Activated CD4-positive, alpha-beta T cell treated with anti-CD3 and anti-CD28 coated beads, Interleukin-2, amount 50 U/mL, for 48 hours (primary cell): ENCODE data around the gene SLC5A10.
A peak's percentile ranks its signal among the peaks of the same experiment; 100 is the strongest.

Source experiments
- DNase-seq, 2 experiments: peaks; one replicate each; pipeline ENCODE4 v3.0.0-alpha.2; 2020

SLC5A10 gene

DNA sequence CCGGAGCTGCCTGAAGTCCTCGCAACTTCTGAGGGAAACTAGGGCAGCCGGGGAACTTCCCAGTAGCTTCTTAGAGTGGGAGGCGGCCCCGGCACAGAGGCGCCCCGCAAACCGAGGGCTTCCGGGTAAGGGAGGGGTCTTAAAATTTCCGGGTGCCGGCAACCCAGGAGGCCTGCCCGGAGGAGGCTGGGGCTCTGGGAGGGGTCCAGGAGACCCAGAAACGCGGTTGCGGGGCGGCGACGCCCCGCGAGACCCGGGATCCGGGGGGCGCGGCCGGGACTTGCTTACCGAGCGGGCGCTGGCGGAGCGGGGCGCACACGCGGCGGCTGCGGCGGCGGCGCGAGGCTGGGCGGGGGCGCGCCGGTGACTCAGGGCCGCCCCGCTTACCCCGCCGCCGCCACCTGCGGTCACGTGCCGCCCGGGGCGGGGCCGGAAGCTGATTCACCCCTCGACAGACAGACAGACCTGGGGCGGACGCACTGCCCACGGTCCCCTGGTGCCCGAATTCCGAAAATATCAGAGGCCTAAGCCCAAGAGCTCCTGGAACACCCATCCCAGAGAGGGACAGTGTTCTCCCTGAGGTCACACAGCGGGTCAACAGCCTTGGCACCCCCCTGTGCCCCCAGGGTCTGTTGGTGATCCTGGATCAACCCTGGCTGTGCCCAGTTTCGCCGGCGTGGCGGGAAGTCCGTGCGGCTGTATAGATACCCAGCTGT lies 52.6 kb downstream of the SLC5A10 start, which contains the start of gene FAM83G:
TSS of gene FAM83G (minus strand) at position 344 of the 716 bp plus-strand sequence. CDS start 723 bp downstream, outside the sequence.
- DNase-seq = peak; percentile 91 to 93

DNA sequence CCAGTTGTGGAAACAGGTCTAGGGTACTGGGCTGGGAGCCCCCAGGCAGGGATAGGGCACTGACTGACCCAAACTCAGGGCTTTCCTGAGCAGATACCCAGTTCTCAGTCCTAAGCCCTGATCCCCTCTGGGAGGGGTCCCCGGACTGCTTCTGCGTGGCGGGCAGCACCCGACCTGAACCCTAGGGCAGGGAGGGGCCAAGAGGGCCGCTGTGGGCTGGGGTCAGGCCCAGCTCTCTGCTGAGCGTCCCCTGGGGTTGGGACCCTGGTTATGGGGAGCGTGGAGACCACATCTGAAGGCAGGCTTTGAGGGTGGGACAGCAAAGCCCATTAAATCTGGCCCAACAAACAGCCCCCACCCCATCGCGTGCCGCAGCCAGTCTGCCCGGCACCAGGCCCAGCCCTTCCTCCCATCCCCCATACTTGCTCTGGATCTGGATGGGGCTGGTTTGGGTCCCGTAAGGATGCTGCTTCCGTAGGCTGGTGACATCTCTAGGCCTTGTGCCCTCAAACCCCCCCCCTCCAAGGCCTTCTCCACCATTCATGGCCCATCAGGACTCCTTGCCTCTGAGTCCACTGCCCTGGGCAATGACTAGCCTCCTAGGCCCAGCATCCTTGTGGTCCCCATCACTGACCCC lies 53.3 kb downstream of the SLC5A10 start:
- DNase-seq = no peak

DNA sequence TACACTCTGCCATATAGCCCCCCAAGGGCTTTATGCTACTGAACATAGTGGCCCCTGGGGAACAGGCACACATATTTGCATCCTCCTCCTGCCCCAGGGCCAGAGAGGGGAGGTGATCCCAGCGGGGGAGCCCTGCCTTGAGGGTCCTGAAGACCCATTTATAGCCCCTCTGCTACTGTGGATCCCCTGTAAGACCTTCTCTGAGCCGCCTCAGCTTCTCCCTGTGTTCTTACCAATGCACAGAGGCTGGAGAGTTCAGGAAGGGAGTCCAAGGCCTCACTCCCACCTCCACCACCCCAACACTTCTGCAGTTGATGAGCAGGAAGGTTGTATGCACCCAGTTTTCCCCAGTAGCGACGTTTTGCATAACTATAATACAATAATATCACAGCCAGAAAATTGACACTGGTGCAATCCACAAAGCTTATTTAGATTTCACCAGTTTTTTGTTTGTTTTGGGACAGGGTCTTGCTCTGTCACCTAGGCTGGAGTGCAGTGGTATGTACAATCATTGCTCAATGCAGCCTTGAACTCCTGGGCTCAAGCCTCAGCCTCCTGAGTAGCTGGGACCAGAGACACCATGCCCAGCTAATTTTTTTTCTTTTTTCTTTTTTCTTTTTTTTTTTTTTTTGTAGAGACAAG lies 53.9 kb downstream of the SLC5A10 start:
- no peak for DNase-seq

DNA sequence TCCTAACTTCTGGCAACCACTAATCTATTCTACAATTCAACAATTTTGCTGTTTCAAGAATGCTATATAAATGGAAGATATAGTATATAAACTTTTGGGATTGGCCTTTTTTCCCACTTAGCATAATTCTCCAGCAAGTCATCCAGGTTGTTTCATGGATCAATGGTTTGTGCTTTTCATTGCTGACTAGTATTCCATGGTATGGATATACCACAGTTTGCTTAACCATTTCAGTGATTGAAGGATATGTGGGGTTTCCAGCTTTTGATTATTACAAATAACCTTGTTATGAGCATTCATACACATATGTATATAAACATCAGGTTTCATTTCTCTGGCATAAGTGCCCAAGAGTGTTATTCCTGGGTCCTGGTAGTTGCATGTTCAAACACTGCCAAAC lies 54.7 kb downstream of the SLC5A10 start:
- DNase-seq = no peak

DNA sequence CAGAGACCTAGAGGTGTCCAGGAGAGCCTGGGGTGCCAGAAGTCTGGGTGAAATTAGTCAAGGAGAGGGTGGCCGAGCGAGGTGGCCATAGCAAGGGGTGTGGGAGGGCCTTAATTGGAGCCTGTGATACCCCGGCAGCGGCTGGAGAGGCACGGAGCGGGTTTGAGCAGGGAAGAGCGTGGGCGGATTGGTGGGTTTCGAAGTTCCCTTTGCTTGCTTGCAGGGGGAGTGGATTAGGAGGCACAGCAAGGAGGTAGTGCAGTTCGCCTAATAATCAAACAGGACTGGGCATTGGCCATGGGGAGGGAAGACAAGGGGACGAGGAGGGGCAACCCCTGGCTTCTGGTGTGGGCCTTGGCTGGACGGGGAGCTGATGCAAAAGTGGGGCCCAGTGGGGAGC lies 58.0 kb downstream of the SLC5A10 start:
- no peak for DNase-seq

DNA sequence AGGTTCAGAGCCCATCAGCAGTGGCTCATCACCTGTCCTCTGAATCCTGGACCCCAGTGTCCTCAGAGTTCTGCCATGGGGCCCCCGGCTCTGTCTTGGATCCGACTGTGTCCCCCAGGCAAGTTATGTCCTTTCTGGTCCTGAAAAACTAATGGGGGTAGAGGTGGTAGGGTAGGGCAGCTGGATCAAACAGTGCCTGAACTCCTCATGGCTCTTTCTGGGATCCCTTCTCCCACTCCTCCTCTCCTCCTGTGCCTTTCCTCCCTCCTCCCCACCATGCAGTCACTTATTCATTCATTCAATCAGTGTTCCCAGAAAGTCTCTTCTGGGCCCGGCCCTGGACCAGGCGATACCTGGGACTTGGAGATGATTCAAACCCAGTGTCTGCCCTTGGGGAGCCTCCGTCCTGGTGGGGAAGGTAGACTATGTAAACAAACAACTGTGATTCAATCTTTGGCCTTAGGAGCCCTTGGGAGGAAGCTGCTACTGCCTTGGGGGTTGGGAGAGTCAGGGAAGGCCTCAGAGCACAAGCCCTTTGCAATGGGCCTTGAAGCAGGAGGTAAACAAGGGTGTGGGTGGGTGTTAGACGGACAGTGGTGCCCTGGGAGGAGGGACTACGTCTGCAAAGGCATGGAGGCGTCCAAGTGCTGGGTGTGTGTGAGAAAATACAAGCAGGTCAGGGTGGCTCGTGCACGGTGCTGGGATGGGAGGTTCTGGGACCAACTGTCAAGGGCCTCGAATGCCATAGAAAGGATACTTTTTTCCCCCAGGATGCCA lies 59.0 kb downstream of the SLC5A10 start:
- DNase-seq = no peak

DNA sequence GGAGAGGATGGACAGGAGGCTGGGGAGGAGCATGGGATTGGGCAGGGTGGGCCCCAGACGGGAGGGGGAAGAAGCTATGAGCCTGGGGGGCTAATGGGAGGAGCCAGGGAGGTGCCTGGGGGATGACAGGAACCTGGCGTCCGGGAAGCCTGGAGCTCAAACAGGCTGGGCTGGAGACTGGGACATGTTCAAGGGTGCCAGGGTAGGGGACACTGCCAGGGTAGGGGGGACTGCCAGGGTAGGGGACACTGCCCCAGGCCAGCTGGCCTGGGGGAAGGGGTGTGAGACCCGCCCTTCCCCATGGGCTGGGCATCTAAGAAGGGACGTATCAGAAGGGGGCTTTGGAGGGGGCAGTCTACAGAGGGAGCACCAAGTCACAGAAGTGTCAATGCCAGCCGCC lies 59.6 kb downstream of the SLC5A10 start:
- DNase-seq = no peak

DNA sequence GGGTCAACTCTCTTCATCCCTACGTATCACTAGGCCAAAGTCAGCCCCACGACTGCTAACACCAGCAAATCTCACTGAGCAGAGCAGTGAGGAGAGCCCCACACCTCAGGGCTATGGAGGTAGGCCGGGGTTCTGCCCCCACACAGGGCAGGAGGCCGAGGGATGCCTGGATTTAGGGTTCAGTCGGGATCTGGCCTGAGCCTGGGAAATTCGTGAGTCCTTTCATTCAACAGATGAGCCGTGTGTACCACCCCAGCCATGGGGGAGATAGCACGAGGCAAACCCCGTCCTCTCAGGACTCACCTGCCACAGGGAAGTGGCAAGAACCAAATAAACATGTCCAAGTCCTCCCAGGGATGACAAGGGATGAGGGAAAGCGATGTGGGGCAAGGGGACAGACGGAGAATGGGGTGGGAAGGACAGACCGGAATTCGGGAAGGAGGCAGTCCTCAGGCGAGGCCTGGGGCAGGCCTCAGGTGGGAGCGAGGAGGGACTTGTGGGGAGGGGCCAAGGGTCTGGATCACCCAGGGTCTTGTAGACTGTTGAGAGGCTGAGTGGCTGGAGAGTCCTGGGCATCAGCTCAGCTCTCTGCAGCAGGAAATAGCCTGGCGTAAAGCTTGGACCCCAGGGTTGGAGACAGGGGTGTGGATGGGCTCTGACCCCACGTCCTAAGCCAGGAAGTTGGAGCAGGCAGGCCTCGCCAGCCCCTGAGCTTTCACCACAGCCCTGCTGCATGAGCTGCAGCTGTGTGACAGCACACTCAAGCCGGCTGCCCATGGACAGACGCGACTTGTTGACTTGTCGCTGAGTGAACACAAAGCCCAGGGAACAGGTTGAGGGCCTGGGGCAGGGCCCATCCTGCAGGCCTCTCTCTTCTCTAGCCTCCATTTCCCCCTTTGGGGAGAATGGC lies 60.5 kb downstream of the SLC5A10 start:
- no peak for DNase-seq

DNA sequence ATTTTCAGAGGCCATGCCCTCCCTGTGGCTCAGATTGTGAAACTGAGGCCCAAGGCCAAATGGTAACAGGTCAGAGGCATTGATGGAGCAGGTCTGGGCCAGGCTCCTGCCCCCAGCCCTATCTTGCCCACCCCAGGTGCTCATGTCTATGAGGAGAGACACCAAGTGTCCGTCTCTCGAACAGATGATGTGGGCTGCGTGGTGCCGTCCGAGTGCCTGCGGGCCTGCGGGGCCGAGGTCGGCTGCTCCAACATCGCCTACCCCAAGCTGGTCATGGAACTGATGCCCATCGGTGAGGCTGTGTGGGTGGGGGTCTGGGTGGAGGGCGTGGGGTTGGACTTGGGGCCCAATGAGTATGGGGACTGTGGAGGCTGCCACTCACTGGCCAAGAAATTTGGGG lies 61.3 kb downstream of the SLC5A10 start:
- no peak for DNase-seq

DNA sequence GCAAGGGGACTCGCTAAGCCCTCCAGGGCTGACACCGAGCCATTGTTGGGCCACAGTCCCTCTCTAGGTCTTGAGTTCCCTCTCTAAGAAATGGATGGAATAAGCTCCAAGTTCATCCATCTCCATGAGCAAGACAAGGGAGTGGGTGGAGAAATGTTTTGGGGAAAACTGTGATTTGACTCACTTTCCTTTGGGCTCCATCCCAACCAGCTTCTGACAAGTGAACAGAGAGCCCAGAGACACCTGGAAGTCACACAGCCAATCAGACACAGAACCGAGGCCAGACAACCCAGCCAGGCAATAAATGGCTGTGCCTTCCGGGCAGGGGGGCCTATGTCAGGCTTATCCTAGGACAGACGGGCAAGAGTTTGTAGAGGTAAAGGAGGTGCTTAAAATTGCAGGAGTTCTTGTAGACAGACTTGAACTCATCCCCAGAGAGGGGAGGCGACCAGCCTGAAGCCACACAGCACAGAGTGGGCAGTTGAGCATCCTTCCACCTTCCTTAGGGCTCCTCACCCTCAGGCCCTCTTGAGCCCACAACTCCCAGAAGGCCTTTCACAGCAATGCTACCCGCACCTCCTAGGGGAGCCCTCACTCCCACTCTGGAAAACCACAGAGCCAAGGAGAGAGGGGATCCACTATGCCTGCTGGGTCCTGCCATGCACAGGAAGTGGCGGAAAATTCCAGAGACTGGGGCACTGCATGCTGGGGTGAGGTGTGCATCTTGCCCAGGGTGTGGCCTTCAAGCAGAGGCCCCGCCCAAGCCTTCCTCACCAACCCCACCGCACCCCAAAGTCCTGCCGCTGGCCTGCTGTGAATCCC lies 62.1 kb downstream of the SLC5A10 start:
- no peak for DNase-seq

DNA sequence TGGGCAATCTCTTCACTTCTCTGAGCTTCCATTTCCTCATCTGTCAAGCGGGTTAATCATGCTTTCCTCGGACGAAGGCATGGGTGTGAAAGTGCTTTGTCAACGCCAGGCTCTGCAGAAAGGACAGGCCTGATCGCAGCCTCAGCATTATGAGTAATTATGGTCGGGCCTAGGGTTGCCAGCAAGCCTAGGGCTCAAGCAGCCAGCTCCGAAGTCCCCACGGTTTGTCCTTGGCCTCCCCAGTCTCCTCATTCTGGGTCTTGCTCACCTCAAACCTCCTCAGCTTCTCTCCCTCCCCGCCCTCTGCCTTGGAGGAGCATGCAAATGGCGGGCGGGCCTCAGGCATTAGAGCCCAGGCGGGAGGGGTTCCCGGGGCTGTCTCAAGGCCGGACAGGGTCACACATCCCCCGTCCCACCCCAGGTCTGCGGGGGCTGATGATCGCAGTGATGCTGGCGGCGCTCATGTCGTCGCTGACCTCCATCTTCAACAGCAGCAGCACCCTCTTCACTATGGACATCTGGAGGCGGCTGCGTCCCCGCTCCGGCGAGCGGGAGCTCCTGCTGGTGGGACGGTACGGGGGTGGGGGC lies 62.8 kb downstream of the SLC5A10 start:
- DNase-seq = no peak

DNA sequence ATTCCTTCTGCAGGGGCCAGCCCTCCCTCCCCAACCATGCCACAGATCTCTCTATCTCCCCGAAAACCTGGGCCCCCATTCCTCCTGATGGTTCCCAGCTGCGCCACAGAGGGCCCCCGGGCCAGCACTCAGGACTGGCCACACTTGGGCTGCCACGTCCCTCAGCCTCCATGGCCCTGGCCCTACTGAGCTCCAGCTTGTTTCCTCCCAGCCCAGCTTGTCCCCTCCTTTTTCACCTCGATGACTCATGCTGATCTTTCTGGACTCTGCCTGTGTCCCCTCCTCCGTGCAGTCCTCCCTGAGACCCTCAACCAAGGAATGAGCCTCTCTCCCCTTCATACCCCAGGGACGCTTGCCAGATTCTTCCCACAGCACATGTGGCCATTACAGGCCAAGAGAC lies 63.5 kb downstream of the SLC5A10 start:
- DNase-seq = no peak

DNA sequence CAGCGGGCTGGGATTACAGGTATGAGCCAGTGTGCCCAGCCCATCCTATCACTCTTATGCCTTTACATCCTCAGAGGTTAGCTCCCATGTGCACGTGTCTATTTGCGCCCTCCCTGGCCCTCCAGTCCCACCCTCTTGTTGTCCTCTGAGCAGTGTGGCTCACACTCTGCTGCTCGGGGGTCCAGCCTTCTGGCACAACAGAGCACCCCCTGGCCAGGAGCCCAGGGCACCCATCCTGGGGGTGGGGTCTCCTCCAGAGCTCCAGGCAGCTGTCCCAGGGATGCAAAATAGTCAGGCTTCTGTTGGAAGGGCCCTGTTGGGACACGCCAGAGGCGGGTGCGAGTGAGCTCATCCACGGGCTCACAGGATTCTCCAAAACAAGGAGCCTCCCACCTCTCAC lies 64.3 kb downstream of the SLC5A10 start:
- DNase-seq = no peak

DNA sequence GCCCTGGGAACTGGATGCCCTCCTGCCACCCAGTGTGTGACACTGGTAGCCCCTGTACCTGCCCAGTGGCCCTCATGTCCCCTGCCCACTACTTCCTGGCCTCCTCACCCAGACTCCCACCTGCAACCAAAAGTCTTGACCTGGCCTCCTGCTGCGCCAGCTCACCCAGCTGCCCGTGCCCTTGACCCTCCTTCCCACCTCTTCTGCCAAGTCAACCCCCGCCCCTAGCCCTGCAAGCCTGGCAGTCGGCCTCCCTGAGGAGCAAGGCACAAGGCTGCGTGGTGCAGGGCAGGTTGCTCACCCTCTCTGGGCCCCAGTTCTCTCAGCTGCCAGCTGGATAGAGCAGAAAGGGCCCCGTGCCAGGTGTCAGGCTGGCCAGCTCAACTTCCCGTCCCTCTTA lies 64.9 kb downstream of the SLC5A10 start:
- DNase-seq = no peak

DNA sequence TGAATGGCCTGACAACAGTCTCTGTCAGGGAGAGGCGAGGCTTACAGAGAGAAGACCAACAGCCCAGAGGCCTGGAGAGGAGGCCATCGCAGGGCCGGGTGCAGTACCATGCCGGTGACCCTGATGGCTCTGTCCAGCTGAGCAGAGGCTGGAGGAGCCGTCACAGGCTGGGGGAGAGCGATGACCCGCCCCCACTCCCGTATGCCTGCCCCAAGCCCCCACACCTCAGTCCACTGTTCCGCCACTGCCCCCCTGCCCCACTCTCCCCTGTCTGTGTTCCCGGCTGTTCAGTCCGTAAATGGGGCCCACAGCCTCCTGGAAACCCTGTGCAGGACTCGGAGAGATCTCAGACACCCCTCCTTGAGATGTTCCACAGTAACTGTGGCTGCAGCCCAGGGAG lies 65.4 kb downstream of the SLC5A10 start:
- no peak for DNase-seq

DNA sequence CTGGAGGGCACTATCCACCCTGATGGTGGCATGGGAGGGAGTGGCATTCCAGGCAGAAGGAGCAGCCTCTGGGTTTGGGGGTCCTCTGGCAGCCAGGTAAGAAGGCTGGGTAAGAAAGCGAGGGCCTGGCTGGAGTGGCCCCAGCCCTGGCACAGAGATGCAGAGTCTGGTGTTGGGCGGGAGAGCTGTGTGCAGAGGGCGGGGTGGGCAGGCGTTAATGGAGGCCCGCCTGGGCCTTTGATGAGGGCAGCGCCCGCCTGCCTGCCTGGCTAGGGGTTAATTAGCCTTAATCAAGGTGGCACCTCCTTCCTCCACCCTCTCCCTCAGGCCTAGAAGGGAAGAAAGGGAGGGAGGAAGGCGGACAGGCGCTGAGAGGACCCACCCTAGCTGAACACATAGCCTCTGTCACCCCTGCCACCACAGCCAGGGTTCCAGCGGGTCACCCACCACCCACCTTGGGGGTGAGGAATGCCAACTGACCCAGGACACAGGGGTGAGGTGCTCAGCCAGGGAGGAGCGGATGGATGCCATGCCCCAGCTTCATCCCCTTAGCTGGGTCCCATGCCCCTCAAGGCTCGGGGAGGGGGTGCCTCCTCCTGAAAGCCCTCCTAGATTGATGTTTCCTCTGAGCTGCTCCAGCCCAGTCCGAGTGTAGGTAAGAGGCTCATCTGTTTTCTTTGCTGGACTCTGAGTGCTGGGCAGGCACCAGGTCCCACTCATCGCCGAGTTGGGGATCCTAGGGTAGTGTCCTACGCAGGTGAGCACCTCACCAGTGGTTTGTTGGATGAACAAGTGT lies 66.0 kb downstream of the SLC5A10 start:
- no peak for DNase-seq

DNA sequence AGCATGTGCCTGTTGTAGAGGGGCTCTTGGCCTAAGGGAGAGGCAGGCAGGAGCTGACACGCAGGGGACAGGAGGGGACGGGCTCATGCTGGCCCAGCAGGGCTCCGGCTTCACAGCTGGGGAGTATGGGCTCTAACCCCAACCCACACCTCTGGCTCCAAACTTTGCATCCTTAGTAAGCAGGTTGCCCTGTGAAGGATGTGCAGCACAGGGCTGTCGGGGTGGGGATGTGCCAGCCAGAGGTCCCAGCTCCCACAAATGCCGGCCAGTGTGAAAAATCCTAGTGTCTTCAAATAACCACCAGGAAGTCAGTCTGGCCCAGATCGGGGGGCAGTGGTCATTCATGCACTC lies 66.6 kb downstream of the SLC5A10 start:
- no peak for DNase-seq

DNA sequence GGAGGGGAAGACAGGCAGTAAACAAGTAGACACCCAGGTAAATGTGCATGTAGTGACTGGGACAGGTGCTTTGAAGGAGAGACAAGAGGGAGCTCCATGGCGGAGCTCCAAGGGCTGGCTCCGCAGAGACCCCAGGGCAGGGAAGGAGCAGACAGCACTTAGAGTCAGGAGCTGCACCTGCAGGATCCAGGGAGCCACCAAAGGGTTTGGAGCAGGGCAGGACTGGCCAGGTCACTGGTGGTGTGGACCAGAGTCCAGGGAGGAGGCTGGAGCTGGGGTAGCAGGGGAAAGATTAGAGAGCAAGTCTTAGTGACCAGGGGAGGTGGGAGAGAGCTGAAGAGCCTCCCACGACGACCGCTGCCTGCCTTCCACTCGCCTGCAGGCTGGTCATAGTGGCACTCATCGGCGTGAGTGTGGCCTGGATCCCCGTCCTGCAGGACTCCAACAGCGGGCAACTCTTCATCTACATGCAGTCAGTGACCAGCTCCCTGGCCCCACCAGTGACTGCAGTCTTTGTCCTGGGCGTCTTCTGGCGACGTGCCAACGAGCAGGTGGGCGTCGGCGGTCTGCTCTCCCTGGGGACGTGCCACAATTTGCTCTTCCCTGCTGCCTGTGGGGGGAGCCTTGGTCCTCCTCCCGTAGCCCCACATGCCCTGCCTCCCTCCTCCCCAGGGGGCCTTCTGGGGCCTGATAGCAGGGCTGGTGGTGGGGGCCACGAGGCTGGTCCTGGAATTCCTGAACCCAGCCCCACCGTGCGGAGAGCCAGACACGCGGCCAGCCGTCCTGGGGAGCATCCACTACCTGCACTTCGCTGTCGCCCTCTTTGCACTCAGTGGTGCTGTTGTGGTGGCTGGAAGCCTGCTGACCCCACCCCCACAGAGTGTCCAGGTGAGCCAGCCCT lies 67.3 kb downstream of the SLC5A10 start:
- no peak for DNase-seq

DNA sequence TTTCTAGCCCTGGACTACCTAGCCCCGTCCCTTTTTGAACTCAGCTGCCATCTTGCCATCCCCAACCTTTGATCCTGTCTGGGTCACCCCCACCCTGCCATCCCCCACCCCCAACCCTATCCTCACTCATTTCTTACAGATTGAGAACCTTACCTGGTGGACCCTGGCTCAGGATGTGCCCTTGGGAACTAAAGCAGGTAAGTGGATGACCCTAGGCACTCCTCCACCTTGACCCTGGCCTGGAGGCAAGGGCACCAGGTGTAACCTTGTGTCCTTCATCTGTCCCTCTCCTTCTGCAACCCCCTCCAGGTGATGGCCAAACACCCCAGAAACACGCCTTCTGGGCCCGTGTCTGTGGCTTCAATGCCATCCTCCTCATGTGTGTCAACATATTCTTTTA lies 68.1 kb downstream of the SLC5A10 start:
- DNase-seq = no peak
